SHP77 (cell line): ENCODE measurements around the gene TUBA3C.
A peak's percentile ranks its signal among the peaks of the same experiment; 100 is the strongest.

Experiments
- DNase-seq, 2 experiments: peaks; one replicate each; lab custom pipeline; 2025; lab: John Stamatoyannopoulos, UW

Gene TUBA3C

DNA sequence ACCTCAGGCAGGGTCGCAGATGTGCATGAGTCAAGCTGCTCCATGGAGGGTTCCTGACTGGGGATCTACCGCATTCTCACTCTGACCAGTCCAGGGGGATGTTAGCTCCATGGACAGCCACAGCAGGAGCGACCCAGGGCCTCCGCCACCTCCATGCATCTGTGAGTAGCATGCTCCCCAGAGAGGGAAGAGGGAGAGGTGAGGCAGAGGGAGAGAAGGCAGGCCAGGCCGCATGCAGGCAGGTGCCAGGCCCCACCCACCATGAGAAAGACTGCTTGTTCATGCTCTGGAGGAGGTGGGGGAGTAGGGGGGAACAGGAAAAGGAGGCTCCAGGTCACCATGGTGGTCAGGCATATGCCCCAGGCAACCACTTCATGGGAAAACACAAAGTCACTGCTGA, 20.3 kb downstream of the TUBA3C start:
- no peak for DNase-seq

DNA sequence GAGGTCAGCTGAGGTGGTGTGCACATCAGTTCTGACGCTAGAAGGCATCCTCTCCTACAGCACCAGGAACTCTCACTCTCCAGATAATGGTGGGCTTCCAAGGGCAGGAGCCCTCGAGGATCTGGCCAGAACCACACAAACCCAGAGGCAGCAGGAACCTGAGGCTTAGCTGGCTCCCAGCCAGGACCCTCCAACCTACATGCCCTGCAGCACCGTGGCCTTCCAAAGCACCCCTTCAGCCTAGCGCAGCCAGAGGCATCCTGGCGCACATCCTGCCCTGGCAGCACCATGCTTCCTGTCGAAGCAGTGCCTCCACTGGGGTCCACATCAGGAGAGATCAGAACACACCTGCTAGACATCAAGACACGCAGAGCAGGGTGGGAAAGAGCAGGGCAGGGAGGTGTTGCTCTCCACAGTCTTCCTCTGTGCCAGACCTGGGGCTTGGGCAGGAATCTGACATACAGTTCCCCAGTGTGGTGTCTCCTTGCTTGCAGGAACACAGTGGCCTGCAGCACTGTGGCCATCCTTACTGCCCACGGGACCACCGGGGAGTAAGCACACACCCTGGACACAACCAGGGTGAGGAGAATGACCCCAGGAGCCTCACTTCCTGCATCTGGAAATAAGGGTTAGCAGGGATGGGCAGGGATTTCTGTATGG, 21.7 kb downstream of the TUBA3C start:
- no peak for DNase-seq

- no peak for DNase-seq
Measured at GRCh38 chr13:19159181-19159580, 22.4 kb downstream of the TUBA3C start.

DNA sequence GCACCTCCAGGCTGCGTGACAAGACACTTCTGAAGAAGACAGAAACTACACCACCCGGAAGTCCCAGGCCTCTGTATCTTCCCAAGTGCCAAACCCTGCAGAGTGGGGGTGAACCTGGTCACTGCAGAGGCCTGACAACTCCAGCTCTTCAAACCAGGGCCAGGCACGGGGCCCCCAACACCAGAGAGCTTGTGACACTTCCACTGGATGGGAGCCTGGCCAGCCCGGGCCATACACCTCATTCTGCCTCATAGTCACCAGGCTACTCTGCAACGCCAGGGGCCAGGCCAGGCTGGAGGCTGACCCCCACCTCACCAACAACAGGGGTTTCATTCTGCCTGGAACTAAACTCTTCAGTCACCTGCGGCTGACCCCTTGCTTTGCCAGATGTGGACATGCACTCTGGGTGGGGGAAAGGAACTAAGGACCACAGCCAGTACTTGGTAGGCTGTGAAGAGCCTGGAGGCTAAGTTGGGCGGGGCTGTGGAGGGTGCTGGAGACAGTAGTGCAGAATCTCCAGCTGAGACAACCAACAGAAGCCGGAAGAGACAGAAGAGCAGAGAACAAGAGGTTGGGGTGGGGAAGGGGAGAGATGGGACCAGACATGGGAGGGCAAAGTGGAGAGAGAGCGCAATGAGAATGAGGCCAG, 23.0 kb downstream of the TUBA3C start:
- no peak for DNase-seq

DNA sequence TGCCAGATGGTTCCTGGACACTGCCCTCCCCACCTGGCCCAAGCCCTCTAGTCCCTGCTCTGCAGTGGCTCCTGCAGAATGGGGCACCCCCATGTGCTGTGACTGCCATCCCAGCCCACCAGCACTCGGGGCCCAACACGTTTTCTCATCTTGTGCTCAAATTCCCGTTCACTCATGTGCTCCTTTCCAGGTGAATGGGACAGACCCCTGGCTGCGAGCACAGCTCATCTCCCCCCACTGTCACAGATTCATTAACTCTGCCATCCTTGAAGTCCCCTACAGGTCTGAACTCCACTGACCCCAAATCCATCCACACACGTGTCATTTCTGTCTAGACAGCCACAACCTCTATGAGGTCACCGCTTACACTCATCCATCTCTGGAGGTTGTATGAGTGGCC, 23.6 kb downstream of the TUBA3C start:
- DNase-seq = no peak

- DNase-seq = no peak
Measured at GRCh38 chr13:19157461-19157860, 24.2 kb downstream of the TUBA3C start.

DNA sequence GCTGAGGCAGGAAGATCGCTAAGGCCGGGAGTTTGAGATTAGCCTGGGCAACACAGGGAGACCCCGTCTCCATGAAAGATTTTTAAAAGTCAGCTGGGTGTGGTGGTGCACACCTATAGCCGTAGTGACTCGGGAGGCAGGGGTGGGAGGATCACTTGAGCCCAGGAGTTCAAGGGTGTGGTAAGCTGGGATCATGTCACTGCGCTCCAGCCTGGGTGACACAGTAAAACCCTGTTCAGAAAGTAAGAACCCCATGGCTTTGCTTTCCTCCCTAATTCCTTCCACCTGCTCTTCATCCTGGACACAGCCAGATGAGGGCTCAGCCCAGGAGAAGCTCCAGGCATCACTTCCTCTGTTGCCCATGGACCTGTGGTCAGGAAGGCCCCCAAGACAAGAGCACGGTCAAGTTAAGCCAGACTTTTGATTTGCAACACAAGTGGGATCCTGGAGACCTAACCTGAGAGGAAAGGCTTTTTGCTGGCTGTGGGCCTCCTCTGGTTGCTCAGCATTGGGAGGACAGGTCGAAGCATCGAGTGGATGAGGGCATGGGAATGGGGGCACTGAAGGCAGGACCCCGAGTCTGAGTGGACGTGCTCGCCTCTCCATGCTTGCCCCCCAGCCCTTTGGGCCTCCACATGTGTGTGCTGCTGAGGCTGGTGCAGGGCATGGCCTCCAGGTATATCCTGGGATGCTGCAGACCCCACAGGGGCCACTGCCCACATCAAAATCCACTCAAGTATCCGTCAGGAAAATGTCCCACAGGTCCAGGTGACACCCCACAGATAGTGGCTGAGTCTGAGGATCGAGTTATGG, 25.4 kb downstream of the TUBA3C start:
- no peak for DNase-seq

- DNase-seq = no peak
Measured at GRCh38 chr13:19155321-19155861, 26.2 kb downstream of the TUBA3C start.

DNA sequence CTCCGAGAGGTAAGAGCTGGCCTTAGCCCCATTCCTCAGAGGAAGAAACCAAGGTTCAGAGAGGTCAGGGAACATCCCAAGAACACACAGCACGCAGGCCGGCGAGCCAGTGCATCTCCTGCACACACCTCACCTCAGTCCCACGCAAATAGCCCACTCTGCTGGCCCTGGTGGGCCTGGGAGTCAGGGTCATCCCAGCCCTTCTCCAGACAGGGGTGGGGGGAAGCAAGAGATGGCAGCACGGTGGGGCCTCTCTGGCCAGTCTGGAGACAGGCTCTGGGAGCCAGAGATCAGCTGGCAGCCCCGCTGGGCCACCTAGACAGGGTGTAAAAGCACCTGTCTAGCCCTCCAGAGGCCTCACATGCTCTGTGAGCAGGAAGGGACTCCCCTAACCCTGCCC, 26.8 kb downstream of the TUBA3C start:
- DNase-seq = no peak

GRCh38 chr13:19153782-19154450, 27.7 kb downstream of the TUBA3C start:
- peak in 1 of 2 experiments; percentile 25 for DNase-seq

DNA sequence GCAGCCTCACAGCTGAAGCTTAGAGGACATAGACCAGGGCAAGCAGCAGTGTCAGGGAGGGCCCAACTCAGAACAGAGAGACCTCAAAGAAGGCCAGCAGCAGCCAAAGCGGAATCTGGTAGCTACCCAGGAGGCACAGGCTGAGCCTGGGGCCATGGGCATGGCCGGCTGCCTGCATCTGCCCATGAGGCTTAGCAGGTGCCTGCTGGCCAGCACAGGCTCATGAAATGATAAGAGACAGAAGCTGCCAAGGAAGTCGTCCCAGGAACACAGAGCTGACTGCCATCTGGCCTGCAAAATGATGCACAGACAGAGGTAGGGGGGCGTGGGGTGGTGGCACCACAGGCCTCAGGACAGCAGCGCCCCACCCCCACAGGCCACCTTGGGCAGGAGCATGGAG, 29.2 kb downstream of the TUBA3C start:
- no peak for DNase-seq

DNA sequence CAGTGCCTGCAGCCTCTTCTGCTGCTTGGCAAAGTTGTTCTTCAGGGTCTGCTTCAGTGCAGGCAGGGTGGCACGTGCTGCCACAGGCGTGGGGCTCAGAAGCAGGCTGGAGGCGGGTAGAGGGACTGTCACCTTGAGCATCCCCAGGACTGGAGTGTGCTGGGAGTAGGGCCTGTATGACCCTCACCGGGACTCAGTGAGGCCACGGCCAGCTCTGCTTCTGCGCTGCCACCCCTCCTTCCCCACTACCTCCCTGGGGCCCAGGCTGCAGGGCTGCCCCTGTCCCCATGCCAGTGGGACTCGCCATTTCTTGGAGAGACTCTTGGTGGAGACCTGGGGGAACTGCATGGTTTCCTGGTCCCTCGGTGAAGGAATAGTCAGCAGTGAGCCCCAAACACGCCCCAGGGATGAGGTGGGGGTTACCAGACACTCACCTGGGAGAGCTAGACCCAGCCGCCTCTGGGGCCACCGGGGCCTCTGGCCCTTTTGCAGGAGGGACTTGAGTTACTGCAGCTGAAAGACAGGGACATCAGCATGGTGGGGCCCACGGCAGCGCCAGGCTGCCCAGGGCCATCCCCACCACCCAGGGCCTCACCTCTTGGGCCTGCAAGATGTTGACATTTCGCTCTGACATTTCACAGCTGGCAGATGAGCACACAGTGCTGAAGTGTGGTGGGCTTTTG, 29.9 kb downstream of the TUBA3C start:
- no peak for DNase-seq

DNA sequence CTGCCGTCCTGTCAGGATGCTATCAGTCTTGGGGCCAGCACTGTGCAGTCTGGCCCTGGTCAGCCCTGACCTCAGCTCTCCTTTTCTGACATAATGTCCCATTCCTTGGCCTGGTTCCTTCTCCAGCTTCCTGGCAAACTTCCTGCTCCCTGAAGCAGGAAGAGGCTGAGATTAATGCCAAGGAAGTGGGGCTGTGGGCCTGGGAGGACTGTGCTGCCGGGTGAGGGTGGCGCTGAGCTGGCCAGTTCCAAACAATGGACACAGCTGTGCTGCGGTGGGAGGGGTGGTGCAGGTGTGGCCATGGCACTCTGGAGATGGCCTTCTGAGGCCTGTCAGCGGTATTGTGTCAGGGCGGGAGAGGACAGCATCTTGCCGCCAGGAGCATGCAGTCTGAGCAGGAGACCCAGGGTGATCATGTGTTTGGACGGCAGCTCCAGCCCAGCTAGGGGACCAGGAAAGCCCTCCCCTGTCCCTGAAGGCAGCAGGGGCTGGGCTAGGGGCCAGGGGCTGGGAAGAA, 30.9 kb downstream of the TUBA3C start:
- no peak for DNase-seq

GRCh38 chr13:19150226-19150625, 31.4 kb downstream of the TUBA3C start:
- no peak for DNase-seq

GRCh38 chr13:19148561-19148960, 33.1 kb downstream of the TUBA3C start:
- no peak for DNase-seq
